GM19193 (cell line): Measurements from ENCODE around the gene ARHGAP26.

Source experiments
- POLR2A ChIP-seq: IDR thresholded peaks from 4 replicates; pipeline ENCODE4 v1.6.1; 2011; ENCODE audit not compliant: insufficient read depth, insufficient read length; ENCODE audit errors: extremely low read depth

The ARHGAP26 gene

GRCh38 chr5:143161885-143162540 lies 391.8 kb downstream of the ARHGAP26 start:
- no peak for TF ChIP-seq POLR2A

- TF ChIP-seq POLR2A: no peak
Measured at GRCh38 chr5:143162810-143163209, 392.6 kb downstream of the ARHGAP26 start.

GRCh38 chr5:143164557-143164956 lies 394.4 kb downstream of the ARHGAP26 start:
- no peak for TF ChIP-seq POLR2A

GRCh38 chr5:143165049-143165880 lies 395.1 kb downstream of the ARHGAP26 start:
- no peak for TF ChIP-seq POLR2A

GRCh38 chr5:143166090-143166489 lies 395.9 kb downstream of the ARHGAP26 start:
- no peak for TF ChIP-seq POLR2A

- TF ChIP-seq POLR2A: no peak
Measured at GRCh38 chr5:143166661-143167420, 396.7 kb downstream of the ARHGAP26 start.

- TF ChIP-seq POLR2A: no peak
Measured at GRCh38 chr5:143168171-143168741, 398.1 kb downstream of the ARHGAP26 start.

- TF ChIP-seq POLR2A: no peak
Measured at GRCh38 chr5:143168921-143169810, 399.0 kb downstream of the ARHGAP26 start.

GRCh38 chr5:143170104-143170503 lies 399.9 kb downstream of the ARHGAP26 start:
- TF ChIP-seq POLR2A: no peak

GRCh38 chr5:143170977-143171376 lies 400.8 kb downstream of the ARHGAP26 start:
- no peak for TF ChIP-seq POLR2A

GRCh38 chr5:143172739-143173138 lies 402.6 kb downstream of the ARHGAP26 start:
- no peak for TF ChIP-seq POLR2A

GRCh38 chr5:143173139-143173889 lies 403.1 kb downstream of the ARHGAP26 start:
- TF ChIP-seq POLR2A: no peak

GRCh38 chr5:143174714-143175398 lies 404.7 kb downstream of the ARHGAP26 start:
- TF ChIP-seq POLR2A: no peak
